Fibroblast of mammary gland (primary cell): Measurements from ENCODE around the gene KCTD11.
"Not testable (repeated sequence)": the region's sequence is repeated elsewhere in the genome, so short reads cannot be mapped to it uniquely, and the experiment has no call there.

Experiments
- DNase-seq: peaks from one replicate; pipeline ENCODE4 v3.0.0-alpha.2; 2010; ENCODE audit warnings: low read depth
- H3K4me3 ChIP-seq: 2 replicates; pipeline ENCODE4 v1.5.1; 2011; ENCODE audit warnings: low read depth, mild to moderate bottlenecking, low read length, moderate library complexity; ENCODE audit not compliant: control insufficient read depth
- CTCF ChIP-seq: conservative IDR thresholded peaks from 2 replicates; pipeline ENCODE4 v1.5.1; 2011; ENCODE audit warnings: low read depth, low read length, inconsistent platforms; ENCODE audit not compliant: control insufficient read depth, insufficient read depth

The KCTD11 gene

GRCh38 chr17:7361906-7362305 is 9.9 kb downstream of the KCTD11 start:
- H3K4me3 ChIP-seq = no peak overlapping the region
- no peak for TF ChIP-seq CTCF
- DNase-seq = no peak

- H3K4me3 ChIP-seq = no peak overlapping the region
- DNase-seq = peak; percentile 38
- TF ChIP-seq CTCF = no peak
These were observed 11.3 kb downstream of the KCTD11 start for GRCh38 chr17:7363311-7363710.

- DNase-seq, H3K4me3 ChIP-seq: not testable (repeated sequence)
These were observed 14.0 kb downstream of the KCTD11 start for GRCh38 chr17:7365963-7366362.

DNA sequence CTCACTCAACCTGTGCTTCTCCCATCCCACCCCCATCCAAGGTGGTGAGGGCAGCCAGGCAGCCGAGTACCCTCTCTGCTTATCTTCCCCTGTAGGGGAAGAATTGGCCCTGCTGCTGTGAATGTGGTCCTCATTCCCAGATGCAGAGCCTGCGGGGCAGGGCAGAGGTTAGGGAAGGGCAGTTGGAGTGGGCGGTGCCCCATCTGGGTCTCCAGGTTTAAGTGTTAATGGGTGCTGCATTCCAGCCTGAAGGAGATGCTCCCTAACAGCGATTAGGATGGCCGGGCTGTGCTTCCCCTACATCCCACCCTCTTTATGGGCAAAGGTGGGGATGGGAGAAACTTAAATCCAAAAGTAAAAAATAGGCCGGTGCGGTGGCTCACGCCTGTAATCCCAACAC is 15.1 kb downstream of the KCTD11 start:
- no peak overlapping the region for H3K4me3 ChIP-seq
- DNase-seq = no peak
- TF ChIP-seq CTCF = no peak

DNA sequence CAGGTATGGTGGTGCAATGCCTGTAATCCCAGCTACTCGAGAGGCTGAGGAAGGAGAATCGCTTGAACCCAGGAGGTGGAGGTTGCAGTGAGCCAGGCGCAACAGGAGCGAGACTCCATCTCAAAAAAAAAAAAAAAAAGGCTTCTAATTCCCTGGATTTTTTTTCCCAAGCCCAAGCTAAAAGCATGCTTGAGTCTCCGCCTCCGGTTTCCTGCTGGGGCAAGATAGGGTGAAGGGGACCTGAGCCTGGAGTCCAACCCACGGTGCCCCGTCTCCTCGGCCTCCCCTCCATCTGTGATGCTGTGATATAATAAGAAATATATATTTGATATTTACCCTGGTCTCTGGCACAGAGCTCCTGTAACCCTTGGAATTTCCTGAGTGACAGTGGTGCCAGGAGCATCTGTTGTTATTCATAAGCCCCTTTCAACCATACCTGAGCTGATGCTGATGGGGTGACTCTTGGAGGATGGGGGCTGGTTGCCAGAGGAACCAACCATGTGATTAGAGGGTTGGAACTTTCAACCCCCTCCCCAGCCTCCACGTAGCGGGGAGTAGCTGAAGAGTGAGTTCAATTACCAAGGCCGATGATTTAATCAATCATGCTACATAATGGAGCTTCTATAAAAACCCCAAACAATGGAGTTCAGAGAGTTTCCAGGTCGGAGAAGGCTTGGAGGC is 16.1 kb downstream of the KCTD11 start:
- no peak for TF ChIP-seq CTCF
- no peak overlapping the region for H3K4me3 ChIP-seq
- DNase-seq = no peak

- DNase-seq, H3K4me3 ChIP-seq: not testable (repeated sequence)
These were observed 16.6 kb downstream of the KCTD11 start for GRCh38 chr17:7368599-7368994.

DNA sequence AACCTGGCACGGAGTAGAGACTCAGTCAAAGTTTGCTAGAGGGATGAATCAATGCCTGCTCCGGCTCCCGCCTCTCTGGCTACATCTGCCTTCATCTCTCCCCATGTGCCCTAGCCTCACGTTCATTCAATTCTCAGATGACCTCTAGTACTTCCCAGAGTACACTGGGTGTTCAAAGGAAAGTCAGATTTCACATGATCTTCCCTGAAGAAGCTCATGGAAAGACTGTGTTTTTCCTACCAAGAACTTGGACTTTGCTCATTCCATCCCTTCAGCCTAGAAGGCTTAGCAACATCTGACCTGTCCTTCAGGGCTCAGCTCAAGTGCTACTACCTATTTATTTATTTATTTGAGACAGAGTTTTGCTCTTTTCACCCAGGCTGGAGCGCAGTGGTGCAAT is 17.9 kb downstream of the KCTD11 start:
- DNase-seq = no peak
- TF ChIP-seq CTCF = no peak
- H3K4me3 ChIP-seq = no peak overlapping the region

GRCh38 chr17:7370853-7371252 is 18.9 kb downstream of the KCTD11 start:
- no peak for TF ChIP-seq CTCF
- DNase-seq = no peak
- H3K4me3 ChIP-seq = no peak overlapping the region
